GM20431 (cell line): ENCODE data around the gene DNER.
"Not testable (repeated sequence)": the region's sequence is repeated elsewhere in the genome, so short reads cannot be mapped to it uniquely, and the experiment has no call there.

ENCODE experiments used
- in situ Hi-C: fragments of 300-500 bp; cut with MseI, MboI; formaldehyde crosslinking; loops from one replicate; pipeline ENCODE4 v1.15.0; 2020; ENCODE audit warnings: low sequenced_read_pairs; ENCODE audit not compliant: unreplicated experiment

DNER gene

DNA sequence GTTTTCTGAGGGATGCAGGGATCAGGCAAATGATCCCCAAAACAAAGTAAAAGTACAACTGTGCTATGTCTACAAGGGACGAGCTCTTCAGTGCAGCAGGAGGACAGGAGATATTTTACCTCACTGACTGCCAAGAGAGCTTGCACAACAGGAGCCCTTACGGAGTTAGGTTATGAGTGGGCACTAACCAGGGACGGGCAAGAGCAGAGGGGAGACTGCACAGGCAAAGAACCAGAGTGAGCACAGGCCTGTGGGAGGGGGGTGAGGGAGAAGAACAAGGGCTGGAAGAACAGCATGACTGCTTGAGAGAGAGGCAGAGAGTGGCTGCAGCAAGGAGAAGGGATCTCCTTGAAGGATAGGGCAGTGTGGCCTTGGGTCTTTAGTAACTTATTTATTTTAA lies 342.1 kb downstream of the DNER start:
- in situ Hi-C loops, result no loop called here

- in situ Hi-C loops, result no loop called here
These were observed 343.3 kb downstream of the DNER start for GRCh38 chr2:229371086-229371485.

- in situ Hi-C loops, result no loop called here
These were observed 343.8 kb downstream of the DNER start for GRCh38 chr2:229370509-229370908.

- in situ Hi-C loops, result no loop called here
These were observed 351.1 kb downstream of the DNER start for GRCh38 chr2:229363185-229363814.

DNA sequence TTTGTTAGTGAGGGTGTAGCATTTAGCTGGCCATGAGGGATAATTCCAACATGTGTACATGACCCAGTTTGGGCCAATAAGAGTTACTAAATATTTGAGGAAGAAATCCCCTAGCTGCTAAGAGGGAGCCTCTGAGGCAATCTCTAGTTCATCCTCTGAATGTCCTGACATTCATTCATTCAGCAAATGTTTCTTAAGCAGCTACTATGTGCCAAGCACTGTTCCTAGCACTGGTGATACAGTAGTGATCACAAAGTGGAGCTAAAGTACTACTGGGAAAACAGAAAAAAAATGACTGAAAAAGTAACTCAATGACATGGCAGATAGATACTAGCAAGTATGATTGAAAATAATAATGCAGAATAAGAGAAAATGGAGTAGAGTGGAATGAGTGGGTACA lies 363.5 kb downstream of the DNER start:
- in situ Hi-C loops, result no loop called here

DNA sequence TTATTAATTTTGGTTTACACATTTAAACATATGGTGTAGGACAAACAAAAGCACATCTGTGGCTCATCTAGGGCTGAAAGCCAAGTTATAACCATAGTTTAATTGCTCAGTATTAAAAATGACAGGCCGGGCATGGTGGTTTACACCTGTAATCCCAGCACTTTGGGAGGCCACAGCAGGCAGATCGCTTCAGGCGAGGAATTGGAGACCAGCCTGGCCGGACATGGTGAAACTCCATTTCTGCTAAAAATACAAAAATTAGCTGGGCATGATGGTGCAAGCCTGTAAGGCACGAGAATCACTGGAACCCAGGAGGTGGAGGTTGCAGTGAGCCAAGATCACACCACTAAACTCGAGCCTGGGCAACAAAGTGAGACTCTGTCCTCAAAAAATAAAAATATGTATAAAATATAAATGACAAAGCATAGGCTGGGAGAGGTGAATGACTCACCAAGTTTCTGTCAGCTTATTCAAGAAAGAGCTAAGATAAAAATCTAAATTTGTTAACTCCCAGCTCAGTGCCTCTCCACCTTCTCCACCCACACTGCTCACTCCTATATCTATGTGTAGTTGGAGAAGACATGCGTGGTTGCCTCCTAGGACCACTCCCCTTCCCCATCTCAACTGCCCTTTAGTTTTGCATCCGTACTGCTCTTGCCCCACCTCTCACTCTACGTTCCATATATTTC lies 364.1 kb downstream of the DNER start:
- in situ Hi-C loops, result no loop called here

DNA sequence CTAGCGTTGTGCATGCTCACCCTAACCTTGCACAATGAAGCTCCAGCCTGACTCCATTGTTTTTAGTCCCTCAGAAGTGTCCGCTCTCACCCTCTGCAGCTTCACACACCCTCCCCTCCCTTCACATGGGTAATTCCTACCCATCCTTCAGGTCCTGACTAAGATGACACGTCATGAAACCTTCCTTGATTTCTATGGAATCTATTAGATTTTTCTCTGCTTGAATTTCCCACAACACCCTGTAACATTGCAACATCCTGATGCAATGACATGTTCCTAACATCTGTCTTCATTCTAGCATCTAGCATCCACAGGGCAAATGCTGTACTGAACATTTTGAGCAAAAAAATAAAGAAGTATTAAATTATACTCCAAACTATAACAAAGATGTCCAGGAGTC lies 366.2 kb downstream of the DNER start:
- in situ Hi-C loops, result no loop called here

DNA sequence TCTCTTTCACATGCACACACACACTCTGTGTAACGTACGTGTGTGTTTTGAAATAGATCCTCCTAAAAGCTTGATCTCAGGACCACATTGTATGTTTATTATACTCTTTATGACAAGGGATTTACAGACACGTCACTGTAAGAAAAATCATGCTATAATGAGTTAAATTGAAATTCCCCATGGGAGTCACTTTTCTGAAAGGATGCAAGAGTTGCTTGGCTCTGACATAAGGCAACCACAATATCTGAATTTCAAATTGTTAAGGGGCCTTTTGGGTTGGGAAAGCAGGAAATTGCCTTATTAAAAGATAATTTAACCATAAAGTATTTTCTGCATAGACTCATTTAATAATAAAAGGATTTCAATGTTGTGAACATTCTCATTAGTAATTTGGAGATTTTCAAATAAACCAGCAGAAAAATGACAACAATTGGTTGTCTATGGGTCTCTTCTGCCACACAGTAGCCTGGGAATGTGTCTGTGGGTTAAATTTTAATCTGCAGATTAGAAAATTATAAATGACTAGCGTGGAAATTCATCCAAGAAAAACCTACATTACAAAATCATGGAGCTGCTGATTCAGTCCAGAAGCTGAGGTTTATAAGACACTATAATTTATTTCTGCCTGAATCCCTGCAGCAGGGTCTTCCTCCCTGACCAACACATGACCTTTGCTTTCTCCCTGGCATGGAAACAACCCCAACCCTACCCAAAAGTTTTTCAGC lies 367.4 kb downstream of the DNER start:
- in situ Hi-C loops, result no loop called here

GRCh38 chr2:229344955-229345354 lies 369.4 kb downstream of the DNER start:
- in situ Hi-C loops, result no loop called here

- in situ Hi-C loops, result no loop called here
These were observed 370.2 kb downstream of the DNER start for GRCh38 chr2:229344151-229344551.

DNA sequence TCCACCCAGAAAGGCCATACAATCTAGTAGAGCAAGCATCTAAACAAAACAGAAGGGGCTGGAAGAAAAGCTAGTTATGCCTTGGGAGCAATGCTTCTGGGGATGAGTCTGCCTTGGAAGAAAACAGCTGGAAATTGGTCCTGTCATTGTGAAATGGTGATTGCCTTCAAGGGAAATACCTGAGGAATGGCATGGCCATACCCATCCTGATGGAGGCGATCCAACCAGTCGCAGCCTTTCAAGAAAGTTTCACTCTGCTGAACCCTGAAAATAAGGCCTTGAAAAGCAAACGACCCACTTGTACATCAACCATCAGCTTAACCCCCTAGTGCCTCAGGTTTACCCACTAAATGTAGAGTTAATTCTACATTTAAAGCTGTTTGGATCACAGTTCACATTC lies 370.7 kb downstream of the DNER start:
- in situ Hi-C loops, result no loop called here

DNA sequence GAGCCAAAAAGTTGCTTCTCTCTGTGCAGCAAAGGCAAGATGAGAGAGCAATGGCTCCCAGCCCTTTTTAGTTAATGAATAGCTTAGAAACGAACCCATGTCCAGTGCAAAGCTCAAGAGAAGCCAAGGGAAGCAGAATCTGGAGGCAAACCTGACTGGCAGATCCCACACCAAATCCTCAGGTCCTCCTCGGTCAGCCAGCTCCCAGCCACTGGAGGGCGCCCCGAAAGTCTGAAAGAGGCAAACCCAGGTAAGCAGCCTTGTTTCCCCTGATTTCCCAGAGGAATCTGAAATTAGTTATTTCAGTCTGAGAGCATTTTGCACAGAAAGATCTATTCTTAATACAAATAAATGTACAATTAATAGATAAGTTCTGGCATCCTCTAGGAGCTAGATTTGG lies 372.0 kb downstream of the DNER start:
- in situ Hi-C loops, result no loop called here

- in situ Hi-C loops, result no loop called here
These were observed 374.1 kb downstream of the DNER start for GRCh38 chr2:229340086-229340760.

DNA sequence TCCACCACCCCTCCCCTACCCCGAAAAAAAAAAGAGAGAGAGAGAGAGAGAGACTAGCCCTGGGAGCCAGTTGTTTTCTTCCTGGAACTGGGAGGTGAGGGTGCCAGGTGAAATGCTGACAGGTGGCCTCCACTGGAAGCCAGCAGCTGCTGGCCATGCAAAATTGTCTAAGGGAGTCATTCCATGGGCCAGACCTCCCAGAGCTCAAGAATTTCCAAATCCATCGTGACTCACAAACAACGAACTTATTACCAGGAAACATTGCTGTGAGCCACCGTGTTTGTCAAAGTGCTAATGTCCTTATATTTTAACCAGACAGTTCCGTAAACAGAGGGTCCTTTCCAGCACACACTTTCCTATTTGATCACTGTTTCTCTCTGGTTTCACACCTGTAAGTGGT lies 374.7 kb downstream of the DNER start:
- in situ Hi-C loops, result no loop called here

- in situ Hi-C loops, result not testable (repeated sequence)
These were observed 375.2 kb downstream of the DNER start for GRCh38 chr2:229339171-229339570.

DNA sequence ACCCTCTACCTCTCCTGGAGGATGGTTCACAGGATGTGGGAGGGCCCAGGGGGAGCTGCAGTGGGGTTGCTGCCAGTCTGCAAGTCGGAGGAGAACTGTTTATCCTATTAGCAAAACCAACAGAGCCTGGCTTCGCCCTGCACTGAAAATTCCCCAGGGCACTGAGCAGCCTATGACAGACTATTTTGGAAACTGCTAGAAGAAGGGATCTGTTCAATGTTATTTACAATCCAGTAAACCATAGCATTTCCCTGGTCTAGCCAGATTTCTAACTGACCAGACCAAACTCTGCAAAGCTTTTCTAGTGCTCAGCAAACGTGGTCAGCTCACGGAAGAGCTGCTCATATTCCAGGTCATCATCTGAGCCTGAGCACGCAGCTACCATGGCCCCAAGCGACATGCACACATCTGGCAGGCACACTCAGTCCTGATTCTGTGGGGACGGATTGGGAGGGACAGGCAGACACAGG lies 378.4 kb downstream of the DNER start:
- in situ Hi-C loops, result no loop called here

- in situ Hi-C loops, result no loop called here
These were observed 379.0 kb downstream of the DNER start for GRCh38 chr2:229335330-229335729.

GRCh38 chr2:229330952-229331351 lies 383.4 kb downstream of the DNER start:
- in situ Hi-C loops, result no loop called here

DNA sequence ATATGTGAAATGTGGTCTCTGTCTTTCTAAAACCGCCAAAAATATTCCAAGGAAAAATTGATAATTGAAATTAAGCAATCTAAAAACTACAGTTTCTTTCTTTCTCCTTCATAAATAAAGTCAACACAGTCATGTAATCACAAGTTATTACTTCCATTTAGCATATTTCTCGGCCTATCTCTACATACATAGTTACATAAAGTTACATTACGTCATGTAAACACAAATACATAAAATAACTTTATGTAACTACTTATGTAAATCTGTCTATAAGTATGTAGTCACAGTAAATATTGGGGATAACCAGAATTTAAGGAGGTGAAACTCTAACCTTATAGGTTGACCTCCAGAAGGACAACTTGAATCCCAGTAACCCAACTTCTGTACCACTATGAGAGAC lies 394.8 kb downstream of the DNER start:
- in situ Hi-C loops, result no loop called here

- in situ Hi-C loops, result no loop called here
These were observed 400.2 kb downstream of the DNER start for GRCh38 chr2:229314117-229314516.

DNA sequence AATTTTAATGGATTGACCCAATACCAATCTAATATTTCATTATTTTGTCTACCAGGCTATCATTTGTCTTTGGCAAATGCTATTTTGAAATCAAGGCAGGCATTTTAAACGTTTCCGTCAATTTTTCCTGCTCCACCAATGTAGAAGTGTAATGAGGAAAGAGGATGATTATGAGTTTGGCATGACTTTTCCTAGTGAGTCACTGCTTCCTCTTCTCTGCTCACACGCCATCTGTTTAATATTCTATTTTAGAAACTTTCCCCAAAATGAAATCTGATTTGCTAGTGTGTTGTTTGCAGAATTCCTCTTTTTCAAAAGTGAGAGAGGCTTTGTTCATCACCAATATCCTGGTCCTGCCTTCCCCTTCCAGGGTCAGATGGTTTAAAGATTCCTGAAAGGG lies 400.8 kb downstream of the DNER start:
- in situ Hi-C loops, result no loop called here
